NCI-H128 (cell line): ENCODE measurements around the gene DLGAP1.

Source experiments
- DNase-seq: peaks from one replicate; lab custom pipeline; 2025; ENCODE audit not compliant: unreplicated experiment; lab: John Stamatoyannopoulos, UW

DLGAP1 gene

GRCh38 chr18:3448838-3449511, 1006.1 kb downstream of the DLGAP1 start:
- peak; percentile 91 for DNase-seq

GRCh38 chr18:3447895-3448837, 1006.9 kb downstream of the DLGAP1 start:
- DNase-seq, result peak; percentile 96

GRCh38 chr18:3447068-3447894, 1007.8 kb downstream of the DLGAP1 start:
- no peak for DNase-seq
